Right ventricle myocardium superior (tissue), 1 donor: ENCODE results near the gene CFAP97. TPM values are rescaled to one million over a fixed set of nuclear protein-coding genes. Genes with fewer than 3 reads are reported as not detected.
"Not testable (repeated sequence)": the region's sequence is repeated elsewhere in the genome, so short reads cannot be mapped to it uniquely, and the experiment has no call there.

Source experiments
- ATAC-seq: fragments of 200-7000 bp; cut with Tn5 transposase; one replicate; pipeline ENCODE4 v1.9.1; 2020; ENCODE audit warnings: mild to moderate bottlenecking; ENCODE audit not compliant: poor library complexity
- DNase-seq: peaks from one replicate; pipeline ENCODE4 v3.0.0-alpha.2; 2020
- intact Hi-C: fragments of 100-400 bp; cut with DNase I; formaldehyde crosslinking; loops from one replicate; pipeline ENCODE4 v1.11.2; 2022
- total RNA-seq: library from RNA; stranded (reverse); fragmentation: NEBNext Ultra II Directional; extraction: Animal tissue kit (Norgen Biotek cat#: 25700); gene quantifications from one replicate; pipeline ENCODE4 v1.2.1, GENCODE V29; 2021
- donor health status: DM: no; HTN: yes; CAD: no; lungs with severe emphysema.

CFAP97 gene
- total RNA-seq, 1 donor from 2014 or later, result 11.3 TPM

- no peak for DNase-seq
- ATAC-seq, result peak; percentile 61
- intact Hi-C loops, result no loop called here
Observed at GRCh38 chr4:185227131-185227551, 23.3 kb upstream of the CFAP97 start.

GRCh38 chr4:185225940-185226339 is 22.1 kb upstream of the CFAP97 start:
- intact Hi-C loops, result no loop called here
- DNase-seq, result no peak
- ATAC-seq, result no peak

- no peak for DNase-seq
- intact Hi-C loops, result no loop called here
- no peak for ATAC-seq
Observed at GRCh38 chr4:185224597-185224996, 20.8 kb upstream of the CFAP97 start.

GRCh38 chr4:185222598-185222997 is 18.8 kb upstream of the CFAP97 start:
- DNase-seq (no peak), ATAC-seq (no peak)
- intact Hi-C loops, result no loop called here

- ATAC-seq (no peak), DNase-seq (no peak)
- intact Hi-C loops, result no loop called here
Observed at GRCh38 chr4:185221912-185222311, 18.1 kb upstream of the CFAP97 start.

- no peak for DNase-seq
- intact Hi-C loops, result no loop called here
- no peak for ATAC-seq
Observed at GRCh38 chr4:185221491-185221890, 17.7 kb upstream of the CFAP97 start.

GRCh38 chr4:185219551-185220344 is 15.9 kb upstream of the CFAP97 start:
- peak; percentile 68 for ATAC-seq
- DNase-seq, result no peak
- intact Hi-C loops, result no loop called here

GRCh38 chr4:185218312-185218711 is 14.5 kb upstream of the CFAP97 start:
- intact Hi-C loops, result no loop called here
- no peak for ATAC-seq
- no peak for DNase-seq

GRCh38 chr4:185217408-185217975 is 13.7 kb upstream of the CFAP97 start:
- DNase-seq (no peak), ATAC-seq (no peak)
- intact Hi-C loops, result no loop called here

- intact Hi-C loops, result no loop called here
- no peak for DNase-seq
- no peak for ATAC-seq
Observed at GRCh38 chr4:185215261-185215660, 11.5 kb upstream of the CFAP97 start.

- DNase-seq (no peak), ATAC-seq (no peak)
- intact Hi-C loops, result no loop called here
Observed at GRCh38 chr4:185213877-185214276, 10.1 kb upstream of the CFAP97 start.

GRCh38 chr4:185212581-185212980 is 8.8 kb upstream of the CFAP97 start:
- intact Hi-C loops, result no loop called here
- no peak for DNase-seq
- no peak for ATAC-seq

GRCh38 chr4:185211641-185212040 is 7.8 kb upstream of the CFAP97 start:
- intact Hi-C loops, result no loop called here
- ATAC-seq (no peak), DNase-seq (no peak)

GRCh38 chr4:185211035-185211434 is 7.2 kb upstream of the CFAP97 start:
- DNase-seq (no peak), ATAC-seq (no peak)
- intact Hi-C loops, result no loop called here

- ATAC-seq (peak; percentile 25), DNase-seq (peak; percentile 73)
- intact Hi-C loops, result no loop called here
Observed at GRCh38 chr4:185210102-185210981, 6.5 kb upstream of the CFAP97 start.

- DNase-seq, ATAC-seq: not testable (repeated sequence)
- intact Hi-C loops, result loop anchor here (10.0 kb wide), 1 partner anchor 185 kb away; the partner anchor contains the start of genes ANKRD37 and LRP2BP
Observed at GRCh38 chr4:185209852-185210101, 6.0 kb upstream of the CFAP97 start.

GRCh38 chr4:185209031-185209851 is 5.4 kb upstream of the CFAP97 start, which contains the start of gene SNX25:
TSS of gene SNX25 (plus strand) at chr4:185209598. CDS start at chr4:185209827, 229 bp downstream.
- intact Hi-C loops, result loop anchor here (10.0 kb wide), 1 partner anchor 186 kb away; the partner anchor contains the start of genes ANKRD37 and LRP2BP
- DNase-seq, result peak; percentile 94
- peak; percentile 98 for ATAC-seq

GRCh38 chr4:185207466-185207865 is 3.7 kb upstream of the CFAP97 start:
- intact Hi-C loops, result loop anchor here (10.0 kb wide), 1 partner anchor 187 kb away; the partner anchor contains the start of genes ANKRD37 and LRP2BP
- DNase-seq, result no peak
- no peak for ATAC-seq
